ENCODE data around the gene FRMPD2.
"Not testable (repeated sequence)": the region's sequence is repeated elsewhere in the genome, so short reads cannot be mapped to it uniquely, and the experiment has no call there.

FRMPD2 gene

DNA sequence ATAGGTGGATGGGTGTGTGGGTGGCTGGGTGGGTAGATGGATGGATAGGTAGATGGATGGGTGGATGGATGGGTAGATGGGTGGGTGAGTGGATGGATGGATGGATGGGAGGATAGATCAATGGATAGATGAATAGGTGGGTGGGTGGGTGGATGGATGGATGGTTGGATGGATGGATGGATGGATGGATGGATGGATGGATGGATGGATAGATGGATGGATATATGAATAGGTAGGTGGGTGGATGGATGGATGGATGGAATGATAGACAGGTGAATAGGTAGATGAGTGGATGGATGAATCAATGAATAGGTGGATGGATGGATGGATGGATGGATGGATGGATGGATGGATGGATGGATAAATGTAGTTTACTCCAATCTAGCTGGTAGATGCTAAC, 52.7 kb downstream of the FRMPD2 start:
- Histone ChIP-seq H3K9me3 (ENCODE audit: low read length) (no peaks in the 10 kb centered on the region), H3K4me1 (ENCODE audit: insufficient read depth, low read length, severe bottlenecking) (no peaks in the 10 kb centered on the region), H3F3A (ENCODE audit: insufficient read depth, low read length) (no peaks in the 10 kb centered on the region), H3K4me2 (ENCODE audit: low read length) (no peak overlapping the region), H3K4me3 (ENCODE audit: low read depth, low read length, poor library complexity, severe bottlenecking) (no peak overlapping the region), H3K27me3 (ENCODE audit: insufficient read depth, low read length) (no peaks in the 10 kb centered on the region), H3K9me2 (ENCODE audit: low read depth, low read length) (no peaks in the 10 kb centered on the region), H4K20me1 (ENCODE audit: insufficient read depth, low read length) (no peaks in the 10 kb centered on the region), H2AFZ (ENCODE audit: low read length) (no peak overlapping the region), H3K36me3 (ENCODE audit: insufficient read depth, low read length) (no peaks in the 10 kb centered on the region), H3K79me2 (ENCODE audit: insufficient read depth, low read length) (no peaks in the 10 kb centered on the region), H3K9ac (ENCODE audit: low read length) (no peak overlapping the region), H3K27ac (ENCODE audit: low read depth, low read length, poor library complexity, severe bottlenecking) (no peak overlapping the region)
- no peak for TF ChIP-seq EZH2 (IDR thresholded peaks at IDR 0.05; ENCODE audit: borderline replicate concordance, low read length)
- TF ChIP-seq, protein P1, sequence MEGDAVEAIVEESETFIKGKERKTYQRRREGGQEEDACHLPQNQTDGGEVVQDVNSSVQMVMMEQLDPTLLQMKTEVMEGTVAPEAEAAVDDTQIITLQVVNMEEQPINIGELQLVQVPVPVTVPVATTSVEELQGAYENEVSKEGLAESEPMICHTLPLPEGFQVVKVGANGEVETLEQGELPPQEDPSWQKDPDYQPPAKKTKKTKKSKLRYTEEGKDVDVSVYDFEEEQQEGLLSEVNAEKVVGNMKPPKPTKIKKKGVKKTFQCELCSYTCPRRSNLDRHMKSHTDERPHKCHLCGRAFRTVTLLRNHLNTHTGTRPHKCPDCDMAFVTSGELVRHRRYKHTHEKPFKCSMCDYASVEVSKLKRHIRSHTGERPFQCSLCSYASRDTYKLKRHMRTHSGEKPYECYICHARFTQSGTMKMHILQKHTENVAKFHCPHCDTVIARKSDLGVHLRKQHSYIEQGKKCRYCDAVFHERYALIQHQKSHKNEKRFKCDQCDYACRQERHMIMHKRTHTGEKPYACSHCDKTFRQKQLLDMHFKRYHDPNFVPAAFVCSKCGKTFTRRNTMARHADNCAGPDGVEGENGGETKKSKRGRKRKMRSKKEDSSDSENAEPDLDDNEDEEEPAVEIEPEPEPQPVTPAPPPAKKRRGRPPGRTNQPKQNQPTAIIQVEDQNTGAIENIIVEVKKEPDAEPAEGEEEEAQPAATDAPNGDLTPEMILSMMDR (IDR thresholded peaks at IDR 0.05; ENCODE audit: low read length), result no peak

DNA sequence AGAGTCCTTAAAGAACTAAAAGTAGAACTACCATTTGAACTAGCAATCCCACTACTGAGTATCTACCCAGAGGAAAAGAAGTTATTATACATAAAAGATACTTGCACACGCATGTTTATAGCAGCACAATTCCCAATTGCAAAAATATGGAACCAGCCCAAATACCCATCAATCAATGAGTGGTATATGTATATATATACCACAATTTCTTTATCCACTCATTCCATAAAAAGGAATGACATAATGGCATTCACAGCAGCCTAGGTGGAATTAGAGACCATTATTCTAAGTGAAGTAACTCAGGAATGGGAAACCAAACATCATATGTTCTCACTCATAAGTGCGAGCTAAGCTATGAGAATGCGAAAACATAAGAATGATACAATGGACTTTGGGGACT, 53.5 kb downstream of the FRMPD2 start:
- H3K9me3 ChIP-seq (ENCODE audit: low read length); H3K4me2 ChIP-seq (ENCODE audit: low read length); H3K9me2 ChIP-seq (ENCODE audit: low read depth, low read length); H2AFZ ChIP-seq (ENCODE audit: low read length); H4K20me1 ChIP-seq (ENCODE audit: insufficient read depth, low read length); H3K4me3 ChIP-seq (ENCODE audit: low read depth, low read length, poor library complexity, severe bottlenecking); H3K27ac ChIP-seq (ENCODE audit: low read depth, low read length, poor library complexity, severe bottlenecking); H3K4me1 ChIP-seq (ENCODE audit: insufficient read depth, low read length, severe bottlenecking); H3F3A ChIP-seq (ENCODE audit: insufficient read depth, low read length); H3K9ac ChIP-seq (ENCODE audit: low read length); H3K36me3 ChIP-seq (ENCODE audit: insufficient read depth, low read length); H3K27me3 ChIP-seq (ENCODE audit: insufficient read depth, low read length); H3K79me2 ChIP-seq (ENCODE audit: insufficient read depth, low read length): not testable (repeated sequence)

DNA sequence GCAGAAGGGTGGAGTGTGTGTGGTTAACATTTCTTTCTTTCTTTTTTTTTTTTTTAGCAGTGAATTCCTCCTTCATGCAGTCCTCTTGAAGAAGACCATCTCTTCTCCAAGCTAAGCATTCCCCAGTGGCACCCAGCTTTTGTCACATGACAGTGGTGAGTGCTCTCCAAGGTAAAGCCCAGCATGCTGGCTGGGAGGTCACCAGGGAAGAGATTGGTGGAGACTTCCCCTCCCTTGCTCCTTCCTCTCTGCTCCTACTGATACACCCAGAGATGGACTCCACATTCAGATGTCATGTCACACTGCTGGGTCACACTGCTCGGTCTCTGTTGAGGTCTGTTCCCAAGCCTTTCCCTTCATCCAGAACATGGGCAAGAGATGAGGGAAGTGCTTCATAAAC, 55.3 kb downstream of the FRMPD2 start:
- H3F3A ChIP-seq (ENCODE audit: insufficient read depth, low read length), result no peaks in the 10 kb centered on the region
- H3K9me2 ChIP-seq (ENCODE audit: low read depth, low read length), result no peaks in the 10 kb centered on the region

DNA sequence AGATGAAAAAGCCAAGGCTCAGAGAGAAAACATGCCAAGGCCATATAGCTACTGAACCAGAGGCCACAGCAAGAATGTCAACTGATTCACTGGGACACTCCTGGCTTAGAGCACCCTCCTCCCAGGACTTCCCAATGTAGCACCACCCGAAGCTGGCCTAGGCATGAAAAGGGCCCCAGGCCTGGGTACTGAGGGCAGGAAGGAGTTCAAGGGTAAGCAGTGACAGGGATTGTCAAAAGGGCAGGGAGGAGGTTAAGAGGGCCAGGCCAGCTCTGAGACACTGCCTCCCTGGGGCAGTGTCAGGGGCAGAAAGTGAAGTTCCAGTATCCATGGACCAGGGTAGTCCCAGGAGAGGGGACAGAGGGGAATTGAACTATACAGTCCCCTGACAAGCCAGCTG, 57.8 kb downstream of the FRMPD2 start:
- Histone ChIP-seq H3K27me3 (ENCODE audit: insufficient read depth, low read length) (no peaks in the 10 kb centered on the region), H3K9ac (ENCODE audit: low read length) (no peak overlapping the region), H3F3A (ENCODE audit: insufficient read depth, low read length) (no peaks in the 10 kb centered on the region), H3K4me3 (ENCODE audit: low read depth, low read length, poor library complexity, severe bottlenecking) (no peak overlapping the region), H3K4me2 (ENCODE audit: low read length) (no peak overlapping the region), H3K79me2 (ENCODE audit: insufficient read depth, low read length) (no peaks in the 10 kb centered on the region), H3K4me1 (ENCODE audit: insufficient read depth, low read length, severe bottlenecking) (no peaks in the 10 kb centered on the region), H2AFZ (ENCODE audit: low read length) (no peak overlapping the region), H4K20me1 (ENCODE audit: insufficient read depth, low read length) (no peaks in the 10 kb centered on the region), H3K9me2 (ENCODE audit: low read depth, low read length) (no peaks in the 10 kb centered on the region), H3K27ac (ENCODE audit: low read depth, low read length, poor library complexity, severe bottlenecking) (no peak overlapping the region), H3K9me3 (ENCODE audit: low read length) (no peaks in the 10 kb centered on the region), H3K36me3 (ENCODE audit: insufficient read depth, low read length) (no peaks in the 10 kb centered on the region)
- no peak for TF ChIP-seq EZH2 (IDR thresholded peaks at IDR 0.05; ENCODE audit: borderline replicate concordance, low read length)
- TF ChIP-seq, protein P1 (IDR thresholded peaks at IDR 0.05; ENCODE audit: low read length), result no peak

More for the DNA sequence above, 55.3 kb downstream of the FRMPD2 start:
- TF ChIP-seq EZH2 (IDR thresholded peaks at IDR 0.05; ENCODE audit: borderline replicate concordance, low read length), result no peak
- TF ChIP-seq, protein P1 (IDR thresholded peaks at IDR 0.05; ENCODE audit: low read length), result no peak
- H4K20me1 ChIP-seq (ENCODE audit: insufficient read depth, low read length), result no peaks in the 10 kb centered on the region
- no peak overlapping the region for H3K4me3 ChIP-seq (ENCODE audit: low read depth, low read length, poor library complexity, severe bottlenecking)
- H3K79me2 ChIP-seq (ENCODE audit: insufficient read depth, low read length), result no peaks in the 10 kb centered on the region
- H3K9ac ChIP-seq (ENCODE audit: low read length), result no peak overlapping the region
- no peaks in the 10 kb centered on the region for H3K27me3 ChIP-seq (ENCODE audit: insufficient read depth, low read length)
- no peak overlapping the region for H3K4me2 ChIP-seq (ENCODE audit: low read length)
- H3K36me3 ChIP-seq (ENCODE audit: insufficient read depth, low read length), result no peaks in the 10 kb centered on the region
- H3K4me1 ChIP-seq (ENCODE audit: insufficient read depth, low read length, severe bottlenecking), result no peaks in the 10 kb centered on the region
- H3K27ac ChIP-seq (ENCODE audit: low read depth, low read length, poor library complexity, severe bottlenecking), result no peak overlapping the region
- H2AFZ ChIP-seq (ENCODE audit: low read length), result no peak overlapping the region
- H3K9me3 ChIP-seq (ENCODE audit: low read length), result no peaks in the 10 kb centered on the region
